Upper lobe of left lung (tissue), 6 donors: ENCODE measurements around the gene CAPN11. TPM values are rescaled to one million over a fixed set of nuclear protein-coding genes. Genes with fewer than 3 reads are reported as not detected.

Experiments used
- ATAC-seq, 2 donors: fragments of 200-7000 bp; cut with Tn5 transposase; one replicate each; pipeline ENCODE4 v1.9.1; 2022; ENCODE audit warnings: mild to moderate bottlenecking in 2 of 2, moderate library complexity in 2 of 2; ENCODE audit not compliant: low FRiP score in 2 of 2
- DNase-seq, 2 donors: peaks; one replicate each; pipeline ENCODE4 v3.0.0-alpha.2; 2019 to 2020
- H3K27ac ChIP-seq, 4 donors: fragments of 200-600 bp; sonication (generic); one replicate each; pipeline ENCODE4 v1.5.1; 2016 to 2019
- H3K27me3 ChIP-seq, 4 donors: fragments of 200-600 bp; sonication (generic); one replicate each; pipeline ENCODE4 v1.5.1; 2017 to 2019
- H3K36me3 ChIP-seq, 4 donors: fragments of 200-600 bp; sonication (generic); one replicate each; pipeline ENCODE4 v1.5.1; 2016 to 2019
- H3K4me1 ChIP-seq, 4 donors: fragments of 200-600 bp; sonication (generic); one replicate each; pipeline ENCODE4 v1.5.1; 2018 to 2019
- H3K4me3 ChIP-seq, 4 donors: fragments of 200-600 bp; sonication (generic); one replicate each; pipeline ENCODE4 v1.5.1; 2017 to 2019; ENCODE audit warnings: mild to moderate bottlenecking in 2 of 4, moderate library complexity in 1 of 4
- H3K9me3 ChIP-seq, 4 donors: fragments of 200-600 bp; sonication (generic); one replicate each; pipeline ENCODE4 v1.5.1; 2018 to 2019
- CTCF ChIP-seq, 6 experiments: fragments of 450-650 bp in 4 of 6; fragments of 200-600 bp in 2 of 6; sonication (generic) in 2 of 6; IDR thresholded peaks; one replicate each; pipeline ENCODE4 v1.5.1; 2016 to 2019; ENCODE audit warnings: antibody characterized with exemption in 6 of 6
- EP300 ChIP-seq, 4 donors: sonication (generic); formaldehyde crosslinking; IDR thresholded peaks; one replicate each; pipeline ENCODE4 v1.5.1; 2017; ENCODE audit warnings: antibody characterized with exemption in 4 of 4, control low read depth in 2 of 4
- POLR2A ChIP-seq, 4 donors: fragments of 450-650 bp; IDR thresholded peaks; one replicate each; pipeline ENCODE4 v1.5.1; 2016 to 2017; ENCODE audit warnings: antibody characterized with exemption in 4 of 4, mild to moderate bottlenecking in 2 of 4
- POLR2AphosphoS5 ChIP-seq, 2 donors: sonication (generic); formaldehyde crosslinking; IDR thresholded peaks; one replicate each; pipeline ENCODE4 v1.5.1; 2017; ENCODE audit warnings: antibody characterized with exemption in 2 of 2
- WGBS, 2 donors: methylation state at CpG; one replicate each; pipeline ENCODE4 v1.1.5; 2017 to 2018; 5-methylcytosine and 5-hydroxymethylcytosine counted together
- total RNA-seq, 6 donors: library from RNA; depleted of rRNA in 4 of 6; stranded (reverse); fragments of >200 nt in 4 of 6; gene quantifications; one replicate each; pipeline versions ENCODE4 v1.1.0 to v1.2.1, GENCODE V29; 2016 to 2021
- donor health status: DM: no; HTN: no; CAD: no; lungs with moderate emphysema.
- donor health status: DM: no; HTN: yes; CAD: no; lungs with severe emphysema.

Gene CAPN11
- total RNA-seq, 6 donors from 2014 or later, result 0.30 to 0.81 (median 0.52) TPM; not detected in 2

GRCh38 chr6:44131892-44132291 is 26.7 kb upstream of the CAPN11 start:
- ATAC-seq (no peak), DNase-seq (peak in 1 of 2 donors; percentile 66)
- TF ChIP-seq POLR2AphosphoS5 (IDR thresholded peaks at IDR 0.05), result no peak
- Histone ChIP-seq H3K4me1 (peaks cover 20 to 43% (median 31%) of the 10 kb centered on the region in 4 donors), H3K27ac (peak overlapping the region in 2 of 4 donors; percentile 3 to 46), H3K36me3 (peaks cover 7 to 24% (median 21%) of the 10 kb centered on the region in 4 donors), H3K9me3 (no peaks in the 10 kb centered on the region), H3K27me3 (no peaks in the 10 kb centered on the region), H3K4me3 (no peak overlapping the region)
- 88 to 95% methylated on average over 2 of the region's 2 CpGs for WGBS, 2 donors

GRCh38 chr6:44132476-44132875 is 26.1 kb upstream of the CAPN11 start:
- TF ChIP-seq POLR2AphosphoS5 (IDR thresholded peaks at IDR 0.05) (no peak), EP300 (IDR thresholded peaks at IDR 0.05) (no peak), POLR2A (IDR thresholded peaks at IDR 0.05) (no peak), CTCF (IDR thresholded peaks at IDR 0.05) (no peak)
- 79 to 84% methylated on average over 4 of the region's 4 CpGs for WGBS, 2 donors
- peaks cover 20 to 43% (median 31%) of the 10 kb centered on the region in 4 donors for H3K4me1 ChIP-seq

GRCh38 chr6:44133003-44133931 is 25.4 kb upstream of the CAPN11 start:
- 43 to 55% methylated on average over 8 to 9 of the region's 9 CpGs for WGBS, 2 donors
- Histone ChIP-seq H3K36me3 (peaks cover 10 to 36% (median 32%) of the 10 kb centered on the region in 4 donors), H3K27ac (peak overlapping the region in 3 of 4 donors; percentile 27 to 46 (median 32)), H3K4me1 (peaks cover 19 to 39% (median 29%) of the 10 kb centered on the region in 4 donors), H3K27me3 (no peaks in the 10 kb centered on the region), H3K9me3 (no peaks in the 10 kb centered on the region), H3K4me3 (no peak overlapping the region)
- ATAC-seq, result peak; percentile 75 to 91
- TF ChIP-seq POLR2A (IDR thresholded peaks at IDR 0.05) (no peak), EP300 (IDR thresholded peaks at IDR 0.05) (no peak), POLR2AphosphoS5 (IDR thresholded peaks at IDR 0.05) (no peak), CTCF (IDR thresholded peaks at IDR 0.05) (no peak)
- peak; percentile 32 to 79 for DNase-seq

More at GRCh38 chr6:44132476-44132875, 26.1 kb upstream of the CAPN11 start:
- Histone ChIP-seq H3K27me3 (no peaks in the 10 kb centered on the region), H3K4me3 (no peak overlapping the region), H3K36me3 (peaks cover 7 to 30% (median 25%) of the 10 kb centered on the region in 4 donors), H3K9me3 (no peaks in the 10 kb centered on the region), H3K27ac (peak overlapping the region in 2 of 4 donors; percentile 3 to 46)
- DNase-seq, result no peak
- ATAC-seq, result no peak

GRCh38 chr6:44133981-44134711 is 24.5 kb upstream of the CAPN11 start:
- no peak for TF ChIP-seq EP300 (IDR thresholded peaks at IDR 0.05)
- no peak for TF ChIP-seq POLR2AphosphoS5 (IDR thresholded peaks at IDR 0.05)
- TF ChIP-seq CTCF (IDR thresholded peaks at IDR 0.05), result no peak
- TF ChIP-seq POLR2A (IDR thresholded peaks at IDR 0.05), result no peak
- H3K27me3 ChIP-seq, result no peaks in the 10 kb centered on the region
- WGBS, 2 donors, result 80 to 82% methylated on average over 7 to 11 of the region's 12 CpGs
- ATAC-seq, result no peak
- peaks cover 13 to 33% (median 22%) of the 10 kb centered on the region in 4 donors for H3K4me1 ChIP-seq
- H3K9me3 ChIP-seq, result no peaks in the 10 kb centered on the region
- H3K4me3 ChIP-seq, result no peak overlapping the region
- H3K36me3 ChIP-seq, result peaks cover 13 to 45% (median 40%) of the 10 kb centered on the region in 4 donors
- DNase-seq, result peak in 1 of 2 donors; percentile 44
- peak overlapping the region in 2 of 4 donors; percentile 27 to 32 for H3K27ac ChIP-seq
